HCT116 (cell line): ENCODE results near the gene SESN1. TPM values are rescaled to one million over a fixed set of nuclear protein-coding genes. Genes with fewer than 3 reads are reported as not detected.

ENCODE experiments used
- ATAC-seq: fragments of 200-7000 bp; cut with Tn5 transposase; 2 replicates; pipeline ENCODE4 v1.9.1; 2020; ENCODE audit warnings: mild to moderate bottlenecking, moderate library complexity
- BruUV-seq: library from RNA; stranded (reverse); fragments of 400-500 nt; replicated peaks from 2 replicates; lab custom pipeline; 2021; lab: Mats Ljungman, UMichigan
- CTCF ChIA-PET: fragments of 300-600 bp; sonication (Branson Sonifier 250); formaldehyde crosslinking; loops from one replicate; lab custom pipeline; 2021; ENCODE audit warnings: antibody characterized with exemption; lab: Charles Lee
- POLR2A ChIA-PET: fragments of 300-600, 350-600 bp; sonication (Branson Sonifier 250); formaldehyde crosslinking; loops from one replicate; lab custom pipeline; 2021; ENCODE audit warnings: antibody characterized with exemption; lab: Charles Lee
- RAD21 ChIA-PET, 2 experiments: fragments of 300-600 bp; sonication (Branson Sonifier 250); formaldehyde crosslinking; loops; one replicate each; lab custom pipeline; 2023; ENCODE audit warnings: low total read pairs in 2 of 2; ENCODE audit not compliant: uncharacterized antibody in 2 of 2, unreplicated experiment in 2 of 2, low non-redundant PET in 1 of 2; lab: Charles Lee
- DNase-seq: peaks from one replicate; pipeline ENCODE4 v3.0.0-alpha.2; 2010; ENCODE audit warnings: low read depth, low spot score
- H2AFZ ChIP-seq: fragments of 200-600 bp; shearing (Covaris generic), sonication (generic); 2 replicates; pipeline ENCODE4 v1.6.1; 2017; ENCODE audit warnings: low read depth, mixed run types, mixed read lengths, antibody characterized with exemption, low read length; ENCODE audit not compliant: poor library complexity, severe bottlenecking
- H3K27ac ChIP-seq: 2 replicates; pipeline ENCODE4 v1.5.1; 2012; ENCODE audit warnings: low read depth, low read length
- H3K27me3 ChIP-seq: fragments of 200-600 bp; sonication (generic); 2 replicates; pipeline ENCODE4 v1.6.1; 2016; ENCODE audit warnings: mixed run types, low read length, mixed read lengths; ENCODE audit not compliant: insufficient read depth
- H3K36me3 ChIP-seq, 2 experiments: fragments of 200-500 bp in 1 of 2; fragments of 200-600 bp in 1 of 2; sonication (Bioruptor generic) in 1 of 2; sonication (generic) in 1 of 2; 2 replicates each; pipeline versions ENCODE4 v1.5.1 to v1.6.1; 2014 to 2016; ENCODE audit warnings: low read length in 2 of 2, inconsistent platforms in 1 of 2, mixed read lengths in 1 of 2, mixed run types in 1 of 2; ENCODE audit not compliant: insufficient read depth in 2 of 2, control insufficient read depth in 1 of 2
- H3K4me1 ChIP-seq, 2 experiments: fragments of 200-600 bp in 1 of 2; sonication (generic) in 1 of 2; 2 replicates each; pipeline versions ENCODE4 v1.5.1 to v1.6.1; 2012 to 2017; ENCODE audit warnings: low read length in 2 of 2, inconsistent platforms in 1 of 2, mild to moderate bottlenecking in 1 of 2, mixed read lengths in 1 of 2, mixed run types in 1 of 2, moderate library complexity in 1 of 2; ENCODE audit not compliant: insufficient read depth in 2 of 2, control insufficient read depth in 1 of 2
- H3K4me2 ChIP-seq: fragments of 200-600 bp; sonication (generic); 2 replicates; pipeline ENCODE4 v1.6.1; 2017; ENCODE audit warnings: mixed run types, low read length, mixed read lengths
- H3K4me3 ChIP-seq, 2 experiments: fragments of 200-600 bp in 1 of 2; sonication (generic) in 1 of 2; replicated peaks in 1 of 2; 2 replicates each; pipeline ENCODE4 v1.5.1; 2011 to 2016; ENCODE audit warnings: low read length in 2 of 2, control low read depth in 1 of 2, low read depth in 1 of 2, mild to moderate bottlenecking in 1 of 2, mixed read lengths in 1 of 2, mixed run types in 1 of 2
- H3K79me2 ChIP-seq: fragments of 200-600 bp; sonication (generic); 2 replicates; pipeline ENCODE4 v1.6.1; 2017; ENCODE audit warnings: mild to moderate bottlenecking, mixed run types, low read length, moderate library complexity, mixed read lengths; ENCODE audit not compliant: insufficient read depth
- H3K9ac ChIP-seq: fragments of 200-600 bp; sonication (generic); 2 replicates; pipeline ENCODE4 v1.6.1; 2016; ENCODE audit warnings: low read length, mixed read lengths
- H3K9me2 ChIP-seq: fragments of 200-600 bp; sonication (generic), shearing (Covaris generic); 2 replicates; pipeline ENCODE4 v1.6.1; 2017; ENCODE audit warnings: mixed run types, mild to moderate bottlenecking, moderate library complexity; ENCODE audit not compliant: insufficient read depth
- H3K9me3 ChIP-seq, 2 experiments: fragments of 200-500 bp in 1 of 2; fragments of 200-600 bp in 1 of 2; sonication (Bioruptor generic) in 1 of 2; sonication (generic) in 1 of 2; 2 replicates each; pipeline ENCODE4 v1.6.1; 2014 to 2017; ENCODE audit warnings: low read length in 2 of 2, mixed read lengths in 2 of 2, inconsistent platforms in 1 of 2, low read depth in 1 of 2, mild to moderate bottlenecking in 1 of 2, mixed run types in 1 of 2, moderate library complexity in 1 of 2; ENCODE audit not compliant: control insufficient read depth in 1 of 2, insufficient read depth in 1 of 2
- H4K20me1 ChIP-seq: fragments of 200-600 bp; sonication (generic), shearing (Covaris generic); 2 replicates; pipeline ENCODE4 v1.6.1; 2017; ENCODE audit warnings: mixed run types, mild to moderate bottlenecking, moderate library complexity; ENCODE audit not compliant: insufficient read depth
- ATF3 ChIP-seq: IDR thresholded peaks from 2 replicates; pipeline ENCODE4 v1.6.1; 2012
- CBX3 ChIP-seq: IDR thresholded peaks from 2 replicates; pipeline ENCODE4 v1.6.1; 2012; ENCODE audit warnings: low read depth
- CEBPB ChIP-seq: IDR thresholded peaks from 2 replicates; pipeline ENCODE4 v1.6.1; 2012; ENCODE audit warnings: low read depth
- EZH2 ChIP-seq: fragments of 200-600 bp; sonication (generic); IDR thresholded peaks from 2 replicates; pipeline ENCODE4 v1.6.1; 2017; ENCODE audit warnings: antibody characterized with exemption, mixed run types
- EZH2phosphoT487 ChIP-seq: fragments of 200-600 bp; IDR thresholded peaks from 2 replicates; pipeline ENCODE4 v1.6.1; 2018; ENCODE audit warnings: antibody characterized with exemption, borderline replicate concordance
- JUND ChIP-seq: IDR thresholded peaks from 2 replicates; pipeline ENCODE4 v1.6.1; 2012
- POLR2AphosphoS5 ChIP-seq: IDR thresholded peaks from 2 replicates; pipeline ENCODE4 v1.6.1; 2011; ENCODE audit warnings: mild to moderate bottlenecking, low read depth, low read length, moderate library complexity
- SRF ChIP-seq: IDR thresholded peaks from 2 replicates; pipeline ENCODE4 v1.6.1; 2012; ENCODE audit warnings: low read depth
- ZFX ChIP-seq: fragments of 450-650 bp; IDR thresholded peaks from 2 replicates; pipeline ENCODE4 v1.6.1; 2017
- intact Hi-C: fragments of 100-400 bp; cut with micrococcal nuclease; formaldehyde crosslinking; loops from 2 replicates; pipeline ENCODE4 v1.10.0; 2022
- total RNA-seq: library from RNA; stranded (reverse); gene quantifications from one replicate; pipeline ENCODE4 v1.2.1, GENCODE V29; 2021; ENCODE audit not compliant: unreplicated experiment
- TF ChIP-seq, protein P1 (sequence below): IDR thresholded peaks from 2 replicates; pipeline ENCODE4 v1.6.1; 2012; ENCODE audit warnings: low read depth
- TF ChIP-seq, protein P2 (sequence below), 3 experiments: fragments of 200-600 bp in 1 of 3; sonication (generic) in 1 of 3; IDR thresholded peaks in 2 of 3; conservative IDR thresholded peaks in 1 of 3; 2 replicates each; pipeline ENCODE4 v1.5.1; 2012 to 2017; ENCODE audit warnings: low read depth in 2 of 3, low read length in 2 of 3, antibody characterized with exemption in 1 of 3, borderline replicate concordance in 1 of 3, control low read depth in 1 of 3, mild to moderate bottlenecking in 1 of 3, mixed read lengths in 1 of 3, mixed run types in 1 of 3, moderate library complexity in 1 of 3; ENCODE audit not compliant: insufficient read depth in 1 of 3
- TF ChIP-seq, protein P3 (sequence below): IDR thresholded peaks from 2 replicates; pipeline ENCODE4 v1.6.1; 2012

Gene SESN1
- total RNA-seq, 1 experiment from 2014 or later: 9.3 TPM

DNA sequence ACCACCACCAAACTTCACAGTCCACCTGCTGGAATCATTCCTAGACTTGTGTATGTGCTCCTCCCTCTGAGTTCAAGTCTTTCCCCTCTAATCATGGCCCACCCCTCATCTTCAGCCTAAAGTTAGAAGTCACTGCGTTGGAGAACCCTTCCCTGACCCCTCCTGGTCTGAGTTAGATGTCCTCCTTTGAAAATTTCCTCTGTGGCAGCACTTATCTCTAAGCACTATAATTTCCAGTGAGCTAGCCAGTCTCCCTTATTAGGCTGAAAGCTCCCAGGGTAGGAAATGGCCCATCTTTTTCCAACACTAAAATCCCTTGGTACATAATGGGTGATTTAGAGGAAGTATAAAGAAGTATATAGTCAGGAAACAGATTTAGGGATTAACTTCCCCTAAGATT, 63.2 kb downstream of the SESN1 start:
- H3K4me1 ChIP-seq: no peaks in the 10 kb centered on the region
- POLR2A ChIA-PET: no interaction called here
- DNase-seq (no peak), ATAC-seq (no peak)
- H3K9ac ChIP-seq: no peak overlapping the region
- H3K4me2 ChIP-seq: no peak overlapping the region
- no peaks in the 10 kb centered on the region for H3K79me2 ChIP-seq
- no peak overlapping the region for H2AFZ ChIP-seq
- H3K4me3 ChIP-seq: no peak overlapping the region
- no peaks in the 10 kb centered on the region for H3K27me3 ChIP-seq
- no TSS peak for BruUV-seq
- H4K20me1 ChIP-seq: no peaks in the 10 kb centered on the region
- intact Hi-C loops: no loop called here
- H3K9me3 ChIP-seq: no peaks in the 10 kb centered on the region; a peak in 1 of 4 replicates
- RAD21 ChIA-PET: no interaction called here
- TF ChIP-seq, protein P1, sequence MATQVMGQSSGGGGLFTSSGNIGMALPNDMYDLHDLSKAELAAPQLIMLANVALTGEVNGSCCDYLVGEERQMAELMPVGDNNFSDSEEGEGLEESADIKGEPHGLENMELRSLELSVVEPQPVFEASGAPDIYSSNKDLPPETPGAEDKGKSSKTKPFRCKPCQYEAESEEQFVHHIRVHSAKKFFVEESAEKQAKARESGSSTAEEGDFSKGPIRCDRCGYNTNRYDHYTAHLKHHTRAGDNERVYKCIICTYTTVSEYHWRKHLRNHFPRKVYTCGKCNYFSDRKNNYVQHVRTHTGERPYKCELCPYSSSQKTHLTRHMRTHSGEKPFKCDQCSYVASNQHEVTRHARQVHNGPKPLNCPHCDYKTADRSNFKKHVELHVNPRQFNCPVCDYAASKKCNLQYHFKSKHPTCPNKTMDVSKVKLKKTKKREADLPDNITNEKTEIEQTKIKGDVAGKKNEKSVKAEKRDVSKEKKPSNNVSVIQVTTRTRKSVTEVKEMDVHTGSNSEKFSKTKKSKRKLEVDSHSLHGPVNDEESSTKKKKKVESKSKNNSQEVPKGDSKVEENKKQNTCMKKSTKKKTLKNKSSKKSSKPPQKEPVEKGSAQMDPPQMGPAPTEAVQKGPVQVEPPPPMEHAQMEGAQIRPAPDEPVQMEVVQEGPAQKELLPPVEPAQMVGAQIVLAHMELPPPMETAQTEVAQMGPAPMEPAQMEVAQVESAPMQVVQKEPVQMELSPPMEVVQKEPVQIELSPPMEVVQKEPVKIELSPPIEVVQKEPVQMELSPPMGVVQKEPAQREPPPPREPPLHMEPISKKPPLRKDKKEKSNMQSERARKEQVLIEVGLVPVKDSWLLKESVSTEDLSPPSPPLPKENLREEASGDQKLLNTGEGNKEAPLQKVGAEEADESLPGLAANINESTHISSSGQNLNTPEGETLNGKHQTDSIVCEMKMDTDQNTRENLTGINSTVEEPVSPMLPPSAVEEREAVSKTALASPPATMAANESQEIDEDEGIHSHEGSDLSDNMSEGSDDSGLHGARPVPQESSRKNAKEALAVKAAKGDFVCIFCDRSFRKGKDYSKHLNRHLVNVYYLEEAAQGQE: no peak
- TF ChIP-seq EZH2phosphoT487: no peak
- TF ChIP-seq, protein P2, sequence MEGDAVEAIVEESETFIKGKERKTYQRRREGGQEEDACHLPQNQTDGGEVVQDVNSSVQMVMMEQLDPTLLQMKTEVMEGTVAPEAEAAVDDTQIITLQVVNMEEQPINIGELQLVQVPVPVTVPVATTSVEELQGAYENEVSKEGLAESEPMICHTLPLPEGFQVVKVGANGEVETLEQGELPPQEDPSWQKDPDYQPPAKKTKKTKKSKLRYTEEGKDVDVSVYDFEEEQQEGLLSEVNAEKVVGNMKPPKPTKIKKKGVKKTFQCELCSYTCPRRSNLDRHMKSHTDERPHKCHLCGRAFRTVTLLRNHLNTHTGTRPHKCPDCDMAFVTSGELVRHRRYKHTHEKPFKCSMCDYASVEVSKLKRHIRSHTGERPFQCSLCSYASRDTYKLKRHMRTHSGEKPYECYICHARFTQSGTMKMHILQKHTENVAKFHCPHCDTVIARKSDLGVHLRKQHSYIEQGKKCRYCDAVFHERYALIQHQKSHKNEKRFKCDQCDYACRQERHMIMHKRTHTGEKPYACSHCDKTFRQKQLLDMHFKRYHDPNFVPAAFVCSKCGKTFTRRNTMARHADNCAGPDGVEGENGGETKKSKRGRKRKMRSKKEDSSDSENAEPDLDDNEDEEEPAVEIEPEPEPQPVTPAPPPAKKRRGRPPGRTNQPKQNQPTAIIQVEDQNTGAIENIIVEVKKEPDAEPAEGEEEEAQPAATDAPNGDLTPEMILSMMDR (IDR thresholded peaks at IDR 0.05 in 2 of 3, conservative IDR thresholded peaks at IDR 0.05 in 1 of 3; ENCODE audit: borderline replicate concordance in 1 of 3, insufficient read depth in 1 of 3, low read depth in 2 of 3, low read length in 2 of 3): no peak
- TF ChIP-seq ATF3: no peak
- TF ChIP-seq CEBPB: no peak
- TF ChIP-seq CBX3: no peak
- no peak for TF ChIP-seq JUND
- TF ChIP-seq, protein P3, sequence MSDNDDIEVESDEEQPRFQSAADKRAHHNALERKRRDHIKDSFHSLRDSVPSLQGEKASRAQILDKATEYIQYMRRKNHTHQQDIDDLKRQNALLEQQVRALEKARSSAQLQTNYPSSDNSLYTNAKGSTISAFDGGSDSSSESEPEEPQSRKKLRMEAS: no peak
- TF ChIP-seq EZH2: no peak
- TF ChIP-seq ZFX: no peak
- no peak for TF ChIP-seq POLR2AphosphoS5
- no peak for TF ChIP-seq SRF
- no peak overlapping the region for H3K27ac ChIP-seq
- CTCF ChIA-PET: no interaction called here
- H3K36me3 ChIP-seq: no peaks in the 10 kb centered on the region
- H3K9me2 ChIP-seq: no peaks in the 10 kb centered on the region
